ENCODE results near the gene LEKR1.
A peak's percentile ranks its signal among the peaks of the same experiment; 100 is the strongest.
"Not testable (repeated sequence)": the region's sequence is repeated elsewhere in the genome, so short reads cannot be mapped to it uniquely, and the experiment has no call there.

The LEKR1 gene

GRCh38 chr3:156808025-156808424 is 18.1 kb upstream of the LEKR1 start:
- no peak for DNase-seq

- DNase-seq, result no peak
Observed at GRCh38 chr3:156811089-156811862, 14.9 kb upstream of the LEKR1 start.

DNA sequence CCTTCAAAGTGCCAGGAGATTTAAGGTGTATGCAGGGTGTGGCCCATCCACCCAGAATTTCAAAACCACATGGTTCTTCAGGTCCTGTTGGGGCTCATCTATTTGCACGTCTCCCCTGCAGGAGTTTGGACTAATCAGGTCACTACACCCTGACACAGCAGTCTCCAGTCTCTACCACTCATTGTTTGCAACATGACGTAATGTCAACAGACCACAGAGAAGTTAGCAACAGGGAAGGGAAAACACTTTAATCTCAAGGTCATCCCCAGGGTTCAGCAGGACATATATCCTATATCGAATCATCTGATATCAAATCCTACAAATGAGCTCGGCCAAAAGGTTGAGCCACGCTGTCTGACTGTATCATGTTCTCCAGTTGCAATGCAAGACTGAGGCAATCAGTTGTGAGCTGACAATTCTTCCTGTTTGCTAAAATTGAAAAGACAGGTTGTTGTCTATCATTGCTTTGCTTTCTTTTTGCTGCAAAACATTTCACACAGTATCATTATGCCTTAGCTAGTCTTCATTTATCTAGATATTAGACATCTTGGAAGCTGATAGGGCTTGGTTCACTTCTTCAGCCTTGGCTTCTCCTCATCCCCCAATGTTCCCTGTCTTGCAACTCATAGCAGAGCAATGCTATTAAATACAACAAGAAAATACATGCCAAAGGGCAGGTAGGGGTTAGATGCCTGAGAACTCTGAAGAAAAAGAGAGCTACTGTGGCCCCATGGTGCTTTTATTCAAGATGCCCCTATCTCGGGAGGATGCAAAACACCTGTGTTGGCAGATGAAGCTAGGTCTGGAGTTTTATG is 13.4 kb upstream of the LEKR1 start:
- DNase-seq, result no peak

- DNase-seq, result no peak
Observed at GRCh38 chr3:156814295-156814694, 11.9 kb upstream of the LEKR1 start.

DNA sequence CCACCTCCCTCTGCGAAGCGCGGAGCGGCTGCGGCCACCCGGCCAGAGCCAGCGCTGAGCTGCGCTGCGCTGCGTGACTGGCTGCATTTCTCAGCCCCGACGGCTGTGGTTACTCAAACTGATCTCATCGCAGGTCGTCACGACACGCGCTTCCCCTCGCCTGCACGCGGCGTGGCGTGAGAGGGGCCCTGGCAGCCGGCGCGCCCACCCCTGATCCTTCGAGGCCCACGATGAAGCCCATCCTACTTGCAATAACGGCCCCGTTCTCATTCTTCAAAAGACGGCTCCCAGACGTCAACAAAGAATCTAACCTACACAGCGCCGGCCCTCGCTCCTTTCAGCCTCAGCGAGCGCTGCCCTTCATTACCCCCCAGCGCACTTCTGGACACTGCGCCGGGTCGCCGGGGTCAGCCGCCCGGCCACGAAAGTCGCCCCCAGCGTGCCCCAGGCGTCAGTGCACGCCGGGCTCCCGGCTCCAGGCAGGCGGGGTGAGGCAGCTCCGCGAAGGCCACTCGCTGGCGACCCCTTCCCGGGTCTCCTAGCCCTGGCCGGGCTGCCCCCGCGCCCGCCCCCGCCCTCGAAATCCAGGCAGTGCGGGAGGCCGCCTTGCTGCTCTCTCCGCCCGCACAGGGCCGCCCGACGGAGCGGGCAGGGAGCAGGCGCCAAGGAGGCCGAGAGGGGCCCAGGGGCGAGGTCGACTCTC is 9.9 kb upstream of the LEKR1 start:
- DNase-seq, result peak; percentile 16 to 25

DNA sequence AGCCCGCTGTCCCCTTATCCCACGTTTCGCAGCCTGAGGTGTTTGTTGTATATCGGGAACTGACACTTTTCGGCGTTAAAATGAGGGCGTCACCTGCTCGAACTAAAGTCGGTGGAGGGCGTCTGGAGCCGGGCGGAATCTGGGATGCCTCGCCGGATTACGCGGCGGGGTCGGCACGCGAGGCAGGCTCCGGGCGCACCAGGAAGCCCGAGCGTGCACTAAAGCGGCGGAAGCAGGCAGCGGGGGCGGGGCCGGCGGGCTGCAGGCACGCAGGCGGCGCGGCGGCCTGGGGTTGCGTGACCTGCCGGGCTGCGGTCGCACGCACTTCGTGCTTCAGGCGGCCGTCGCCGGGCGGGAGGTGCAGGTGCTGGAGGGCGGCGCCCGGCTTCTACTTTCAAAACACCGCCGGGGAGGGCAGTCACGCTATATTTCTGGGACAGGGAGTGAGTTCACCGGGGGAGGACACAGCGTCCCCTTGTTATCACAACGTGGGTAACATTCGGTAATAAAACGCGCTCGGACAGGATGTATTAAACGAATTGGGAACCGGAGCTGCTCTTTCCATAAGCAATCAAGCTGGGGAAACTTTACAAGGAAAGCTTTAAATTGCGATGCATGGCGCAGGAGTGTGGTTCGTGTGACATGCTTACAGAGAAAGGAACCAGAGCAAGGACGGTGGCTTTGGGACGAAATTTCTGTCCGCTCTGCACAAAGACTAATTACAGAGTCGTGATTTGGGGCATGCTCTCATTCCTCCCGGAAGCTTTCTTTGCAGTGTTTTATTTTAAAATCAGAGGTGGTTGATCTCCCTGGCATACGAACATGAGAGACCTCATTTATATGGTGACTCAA is 9.1 kb upstream of the LEKR1 start:
- DNase-seq, result peak; percentile 76 to 83

GRCh38 chr3:156817646-156818272 is 8.4 kb upstream of the LEKR1 start:
- DNase-seq, result peak in 1 of 2 donors; percentile 24

DNA sequence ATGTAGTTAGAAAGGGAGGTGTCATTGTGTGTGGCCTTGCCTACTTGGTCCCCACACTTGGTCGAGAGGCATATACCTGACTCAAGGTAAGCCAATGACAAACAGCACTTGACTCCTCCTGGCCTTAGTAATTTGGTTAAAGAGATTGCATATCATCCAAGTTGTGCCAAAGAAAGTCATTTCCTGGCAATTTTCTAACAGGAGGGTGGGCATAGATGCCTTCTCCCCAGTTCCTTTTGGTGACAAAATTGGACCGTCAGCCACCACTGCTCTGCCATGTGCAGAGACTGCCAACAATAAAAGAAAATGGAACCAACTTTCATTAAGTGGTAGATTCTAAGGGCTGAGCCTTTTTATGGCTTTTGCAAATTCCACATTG is 7.9 kb upstream of the LEKR1 start:
- no peak for DNase-seq

DNA sequence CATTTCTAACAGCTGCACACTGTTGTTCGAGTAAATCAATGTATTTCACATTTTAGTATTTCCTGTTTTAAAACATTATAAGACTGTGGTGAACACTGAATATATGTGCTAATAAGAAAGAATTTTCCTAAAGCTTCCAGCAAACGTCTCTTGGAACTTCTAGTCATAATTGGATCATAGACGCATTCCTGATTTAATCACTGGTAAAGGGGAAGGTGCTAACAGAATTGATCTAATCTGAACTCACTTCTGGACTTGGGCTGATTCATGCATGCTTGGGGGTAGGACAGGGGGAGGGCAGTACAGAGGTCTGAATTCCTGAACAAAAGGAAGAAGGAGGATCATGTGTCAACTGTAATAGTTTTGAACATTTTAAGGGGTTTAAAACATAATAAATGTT is 7.3 kb upstream of the LEKR1 start:
- no peak for DNase-seq

- DNase-seq, result no peak
Observed at GRCh38 chr3:156819842-156820691, 6.1 kb upstream of the LEKR1 start.

DNA sequence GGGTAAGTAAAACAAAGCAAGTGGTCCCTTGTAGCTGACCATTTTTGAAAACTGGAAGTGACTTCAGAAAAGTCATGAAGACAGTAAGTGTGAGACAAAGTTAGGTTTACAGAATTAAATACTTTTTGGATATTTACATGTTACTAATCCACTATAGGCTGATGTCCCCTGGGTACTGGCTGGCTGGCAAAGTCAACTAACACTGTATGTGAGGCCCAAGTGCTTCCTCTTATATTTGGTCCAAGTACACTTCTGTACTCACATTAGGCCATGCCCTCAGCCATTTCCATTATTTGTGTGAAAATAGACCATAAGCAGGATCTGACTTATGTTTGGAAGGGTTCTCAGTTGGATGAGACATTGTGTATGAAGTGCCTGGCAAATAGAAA is 5.5 kb upstream of the LEKR1 start:
- DNase-seq, result no peak

GRCh38 chr3:156822626-156823260 is 3.4 kb upstream of the LEKR1 start:
- not testable (repeated sequence) for DNase-seq

DNA sequence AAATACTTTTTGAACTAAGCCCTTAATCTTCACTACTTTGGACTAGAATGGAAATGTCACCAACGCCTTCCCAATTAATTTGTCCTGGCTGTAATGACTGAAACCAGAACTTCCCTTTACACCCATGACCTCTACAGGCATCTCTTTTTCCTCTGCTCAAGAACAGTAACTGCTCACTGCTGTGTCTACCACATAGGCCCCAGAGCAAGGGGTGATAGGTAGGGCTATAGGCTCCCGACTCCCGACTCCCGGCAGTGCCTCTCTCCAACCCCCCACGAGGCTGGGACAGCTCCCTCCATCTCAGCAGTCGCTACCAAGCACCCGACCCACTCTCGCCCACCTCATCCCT is 384 bp upstream of the LEKR1 start:
- no peak for DNase-seq

GRCh38 chr3:156826896-156827882 is 1.0 kb downstream of the LEKR1 start:
- no peak for DNase-seq

- no peak for DNase-seq
Observed at GRCh38 chr3:156831006-156831405, 4.9 kb downstream of the LEKR1 start.

DNA sequence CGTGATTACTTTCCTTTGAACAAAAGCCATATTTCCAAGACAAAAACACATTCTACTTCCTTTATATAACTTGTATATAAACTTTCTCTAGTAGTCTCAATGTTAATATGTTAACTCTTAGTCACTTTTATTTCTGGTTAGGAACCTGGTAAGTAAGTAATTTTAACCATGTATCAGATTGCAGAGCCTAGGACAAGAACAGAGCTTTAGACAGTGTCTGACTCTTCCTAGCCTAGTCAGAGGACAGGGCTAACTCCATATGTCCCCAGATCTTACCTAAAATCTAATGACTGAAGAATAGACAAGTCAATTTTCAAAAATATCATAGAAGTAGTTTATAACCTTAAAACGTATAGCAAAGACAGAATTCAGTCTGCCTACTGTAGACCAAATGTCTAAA is 8.3 kb downstream of the LEKR1 start:
- no peak for DNase-seq

GRCh38 chr3:156834962-156835535 is 8.9 kb downstream of the LEKR1 start:
- DNase-seq, result no peak

GRCh38 chr3:156836701-156837100 is 10.5 kb downstream of the LEKR1 start:
- DNase-seq, result no peak

- DNase-seq, result no peak
Observed at GRCh38 chr3:156837115-156837514, 11.0 kb downstream of the LEKR1 start.
